SK-N-SH (cell line): ENCODE data around the gene TSFM. TPM values are rescaled to one million over a fixed set of nuclear protein-coding genes. Genes with fewer than 3 reads are reported as not detected.

Experiments
- CTCF ChIA-PET: fragments of 300-600, 350-600 bp; formaldehyde crosslinking; extraction: SDS; loops from one replicate; lab custom pipeline; 2021; lab: Yijun Ruan, JAX
- POLR2A ChIA-PET: fragments of 350-600 bp; sonication (Branson Sonifier 250); formaldehyde crosslinking; extraction: SDS; loops from one replicate; lab custom pipeline; 2020; ENCODE audit warnings: antibody characterized with exemption, inconsistent platforms; lab: Yijun Ruan, JAX
- DNase-seq: peaks from one replicate; pipeline ENCODE4 v3.0.0; 2012
- H2AFZ ChIP-seq: fragments of 200-600 bp; sonication (generic); 2 replicates; pipeline ENCODE4 v1.8.1; 2016; ENCODE audit warnings: antibody characterized with exemption, mild to moderate bottlenecking, low read depth
- H3F3A ChIP-seq: fragments of 200-600 bp; sonication (generic); replicated peaks from 2 replicates; pipeline ENCODE3; 2016; ENCODE audit warnings: antibody characterized with exemption, mild to moderate bottlenecking; ENCODE audit not compliant: insufficient read depth
- H3K27ac ChIP-seq, 2 experiments: fragments of 200-500 bp in 1 of 2; fragments of 200-600 bp in 1 of 2; sonication (Bioruptor generic) in 1 of 2; sonication (generic), shearing (Covaris generic) in 1 of 2; 2 replicates each; pipeline versions ENCODE4 v1.5.1 to v1.6.1; 2014 to 2016; ENCODE audit warnings: low read depth in 2 of 2, inconsistent platforms in 1 of 2, low read length in 1 of 2, mild to moderate bottlenecking in 1 of 2, mixed read lengths in 1 of 2
- H3K27me3 ChIP-seq: fragments of 200-600 bp; sonication (generic), shearing (Covaris generic); 2 replicates; pipeline ENCODE4 v1.6.1; 2016; ENCODE audit warnings: mixed run types; ENCODE audit not compliant: insufficient read depth
- H3K36me3 ChIP-seq, 2 experiments: fragments of 200-500 bp in 1 of 2; fragments of 200-600 bp in 1 of 2; sonication (Bioruptor generic) in 1 of 2; sonication (generic) in 1 of 2; replicated peaks in 1 of 2; 2 replicates each; pipeline versions ENCODE3 to v1.5.1; 2014 to 2016; ENCODE audit warnings: low read length in 1 of 2, mild to moderate bottlenecking in 1 of 2; ENCODE audit not compliant: insufficient read depth in 2 of 2, control insufficient read depth in 1 of 2
- H3K4me1 ChIP-seq, 2 experiments: fragments of 200-500 bp in 1 of 2; fragments of 200-600 bp in 1 of 2; sonication (Bioruptor generic) in 1 of 2; sonication (generic), shearing (Covaris generic) in 1 of 2; 2 replicates each; pipeline versions ENCODE4 v1.5.1 to v1.6.1; 2014 to 2016; ENCODE audit warnings: low read depth in 1 of 2, low read length in 1 of 2, mixed run types in 1 of 2; ENCODE audit not compliant: insufficient read depth in 2 of 2, control insufficient read depth in 1 of 2
- H3K4me2 ChIP-seq: fragments of 200-600 bp; sonication (generic), shearing (Covaris generic); 2 replicates; pipeline ENCODE4 v1.6.1; 2017; ENCODE audit warnings: mixed run types
- H3K4me3 ChIP-seq, 2 experiments: fragments of 200-500 bp in 1 of 2; fragments of 200-600 bp in 1 of 2; sonication (Bioruptor generic) in 1 of 2; sonication (generic), shearing (Covaris generic) in 1 of 2; 2 replicates each; pipeline versions ENCODE4 v1.5.1 to v1.8.1; 2014 to 2016; ENCODE audit warnings: low read depth in 2 of 2, inconsistent platforms in 1 of 2, low read length in 1 of 2, mild to moderate bottlenecking in 1 of 2, mixed read lengths in 1 of 2, moderate library complexity in 1 of 2
- H3K79me2 ChIP-seq: fragments of 200-600 bp; sonication (generic); 2 replicates; pipeline ENCODE4 v1.8.1; 2017; ENCODE audit warnings: mild to moderate bottlenecking; ENCODE audit not compliant: insufficient read depth
- H3K9ac ChIP-seq: fragments of 200-600 bp; sonication (generic); 2 replicates; pipeline ENCODE4 v1.6.1; 2017; ENCODE audit warnings: mixed run types
- H3K9me2 ChIP-seq: fragments of 200-600 bp; sonication (generic); 2 replicates; pipeline ENCODE4 v1.6.1; 2017; ENCODE audit warnings: mixed run types
- H3K9me3 ChIP-seq: fragments of 200-600 bp; sonication (generic); 2 replicates; pipeline ENCODE4 v1.6.1; 2017; ENCODE audit warnings: mixed run types, mild to moderate bottlenecking, moderate library complexity
- H4K20me1 ChIP-seq: fragments of 200-600 bp; sonication (generic); 2 replicates; pipeline ENCODE4 v1.6.1; 2017; ENCODE audit warnings: mild to moderate bottlenecking, mixed run types; ENCODE audit not compliant: insufficient read depth
- CHD2 ChIP-seq: fragments of 150-350 bp; IDR thresholded peaks from 2 replicates; pipeline ENCODE4 v1.6.1; 2018; ENCODE audit warnings: low read length; ENCODE audit not compliant: partially characterized antibody
- EZH2phosphoT487 ChIP-seq: fragments of 200-600 bp; sonication (generic); IDR thresholded peaks from 2 replicates; pipeline ENCODE4 v1.6.1; 2017; ENCODE audit warnings: low read depth, mixed run types, mild to moderate bottlenecking, antibody characterized with exemption, moderate library complexity, borderline replicate concordance
- FOXM1 ChIP-seq: IDR thresholded peaks from 2 replicates; pipeline ENCODE4 v1.4.0; 2012; ENCODE audit warnings: low read depth, mild to moderate bottlenecking
- GATA2 ChIP-seq: sonication (generic); formaldehyde crosslinking; IDR thresholded peaks from 2 replicates; pipeline ENCODE4 v1.5.0; 2020; ENCODE audit warnings: mild to moderate bottlenecking, missing genetic modification reagents
- MEF2A ChIP-seq: IDR thresholded peaks from 2 replicates; pipeline ENCODE4 v1.4.0; 2012; ENCODE audit warnings: low read depth, borderline replicate concordance
- NFIC ChIP-seq: IDR thresholded peaks from 2 replicates; pipeline ENCODE4 v1.4.0; 2012; ENCODE audit warnings: borderline replicate concordance
- RAD21 ChIP-seq: IDR thresholded peaks from 2 replicates; pipeline ENCODE4 v1.6.1; 2012; ENCODE audit warnings: mild to moderate bottlenecking, low read length
- RFX5 ChIP-seq: IDR thresholded peaks from 2 replicates; pipeline ENCODE4 v1.6.1; 2012; ENCODE audit warnings: mild to moderate bottlenecking, improper control_type of control experiment, low read length
- TCF12 ChIP-seq: IDR thresholded peaks from 2 replicates; pipeline ENCODE4 v1.4.0; 2012
- polyA plus RNA-seq, 3 experiments: library from polyadenylated mRNA; depleted of rRNA; stranded (reverse); fragments of >200 nt; gene quantifications; 2 replicates each; pipeline ENCODE4 v1.2.3, GENCODE V29; 2012
- TF ChIP-seq, protein P1 (sequence below): IDR thresholded peaks from 2 replicates; pipeline ENCODE4 v1.6.1; 2012; ENCODE audit warnings: mild to moderate bottlenecking, low read depth, low read length, moderate library complexity
- TF ChIP-seq, protein P2 (sequence below): IDR thresholded peaks from 2 replicates; pipeline ENCODE4 v1.4.0; 2012; ENCODE audit warnings: low read depth, borderline replicate concordance
- TF ChIP-seq, protein P3 (sequence below): fragments of 150-350 bp; IDR thresholded peaks from 2 replicates; pipeline ENCODE4 v1.6.1; 2017; ENCODE audit warnings: antibody characterized with exemption, low read length, low read depth, borderline replicate concordance
- TF ChIP-seq, protein P4 (sequence below): IDR thresholded peaks from 2 replicates; pipeline ENCODE4 v1.4.0; 2012; ENCODE audit warnings: low read depth

TSFM gene
- polyA plus RNA-seq, 1 of the 3 experiments (the other 2 are of a cell fraction) = 28.7 TPM

DNA sequence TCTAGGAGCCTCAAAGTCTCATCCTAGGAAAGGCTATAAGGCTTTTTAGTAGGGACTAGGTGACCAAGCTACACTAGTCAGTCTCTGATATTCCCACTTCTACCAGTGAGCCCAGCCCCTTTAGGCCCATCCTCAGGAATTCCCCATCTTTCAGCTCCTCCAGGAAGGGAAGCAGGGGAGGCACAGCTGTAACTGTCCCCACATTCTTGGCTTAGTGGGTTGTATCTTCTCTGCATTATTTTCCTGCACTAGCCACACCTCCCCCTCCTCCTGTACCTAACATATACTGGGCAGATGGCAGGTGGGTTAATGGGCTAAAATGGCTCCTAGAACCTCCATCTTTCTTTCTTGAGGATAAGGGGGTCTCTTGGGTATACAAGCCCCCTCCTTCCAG, 15.3 kb upstream of the TSFM start:
- POLR2A ChIA-PET = interaction anchor here (0.6 to 2.0 kb wide), 2 partner anchors 11 to 1060 kb away, joined by 3 to 9 read pairs; no protein-coding TSS in a partner anchor
- Histone ChIP-seq H3K9me2 (no peaks in the 10 kb centered on the region), H3K27me3 (no peaks in the 10 kb centered on the region; the same call in 1 of the 2 replicates), H3K4me3 (no peak overlapping the region), H2AFZ (no peak overlapping the region), H3K9ac (no peak overlapping the region), H3K4me1 (peaks cover 3 to 33% of the 10 kb centered on the region in 2 experiments; a peak in 1 of 4 replicates), H4K20me1 (no peaks in the 10 kb centered on the region), H3K79me2 (peaks cover 13% of the 10 kb centered on the region; the same call in 1 of the 2 replicates), H3K36me3 (peaks cover 5 to 19% of the 10 kb centered on the region in 2 experiments), H3K9me3 (no peaks in the 10 kb centered on the region), H3K27ac (no peak overlapping the region), H3K4me2 (no peak overlapping the region), H3F3A (peaks cover 6% of the 10 kb centered on the region)
- TF ChIP-seq RAD21 (no peak), NFIC (no peak), EZH2phosphoT487 (no peak), FOXM1 (no peak), GATA2 (CRISPR knock-in tag) (no peak), RFX5 (no peak), MEF2A (no peak), CHD2 (no peak), TCF12 (no peak)
- TF ChIP-seq, protein P1, sequence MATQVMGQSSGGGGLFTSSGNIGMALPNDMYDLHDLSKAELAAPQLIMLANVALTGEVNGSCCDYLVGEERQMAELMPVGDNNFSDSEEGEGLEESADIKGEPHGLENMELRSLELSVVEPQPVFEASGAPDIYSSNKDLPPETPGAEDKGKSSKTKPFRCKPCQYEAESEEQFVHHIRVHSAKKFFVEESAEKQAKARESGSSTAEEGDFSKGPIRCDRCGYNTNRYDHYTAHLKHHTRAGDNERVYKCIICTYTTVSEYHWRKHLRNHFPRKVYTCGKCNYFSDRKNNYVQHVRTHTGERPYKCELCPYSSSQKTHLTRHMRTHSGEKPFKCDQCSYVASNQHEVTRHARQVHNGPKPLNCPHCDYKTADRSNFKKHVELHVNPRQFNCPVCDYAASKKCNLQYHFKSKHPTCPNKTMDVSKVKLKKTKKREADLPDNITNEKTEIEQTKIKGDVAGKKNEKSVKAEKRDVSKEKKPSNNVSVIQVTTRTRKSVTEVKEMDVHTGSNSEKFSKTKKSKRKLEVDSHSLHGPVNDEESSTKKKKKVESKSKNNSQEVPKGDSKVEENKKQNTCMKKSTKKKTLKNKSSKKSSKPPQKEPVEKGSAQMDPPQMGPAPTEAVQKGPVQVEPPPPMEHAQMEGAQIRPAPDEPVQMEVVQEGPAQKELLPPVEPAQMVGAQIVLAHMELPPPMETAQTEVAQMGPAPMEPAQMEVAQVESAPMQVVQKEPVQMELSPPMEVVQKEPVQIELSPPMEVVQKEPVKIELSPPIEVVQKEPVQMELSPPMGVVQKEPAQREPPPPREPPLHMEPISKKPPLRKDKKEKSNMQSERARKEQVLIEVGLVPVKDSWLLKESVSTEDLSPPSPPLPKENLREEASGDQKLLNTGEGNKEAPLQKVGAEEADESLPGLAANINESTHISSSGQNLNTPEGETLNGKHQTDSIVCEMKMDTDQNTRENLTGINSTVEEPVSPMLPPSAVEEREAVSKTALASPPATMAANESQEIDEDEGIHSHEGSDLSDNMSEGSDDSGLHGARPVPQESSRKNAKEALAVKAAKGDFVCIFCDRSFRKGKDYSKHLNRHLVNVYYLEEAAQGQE = no peak
- TF ChIP-seq, protein P2, sequence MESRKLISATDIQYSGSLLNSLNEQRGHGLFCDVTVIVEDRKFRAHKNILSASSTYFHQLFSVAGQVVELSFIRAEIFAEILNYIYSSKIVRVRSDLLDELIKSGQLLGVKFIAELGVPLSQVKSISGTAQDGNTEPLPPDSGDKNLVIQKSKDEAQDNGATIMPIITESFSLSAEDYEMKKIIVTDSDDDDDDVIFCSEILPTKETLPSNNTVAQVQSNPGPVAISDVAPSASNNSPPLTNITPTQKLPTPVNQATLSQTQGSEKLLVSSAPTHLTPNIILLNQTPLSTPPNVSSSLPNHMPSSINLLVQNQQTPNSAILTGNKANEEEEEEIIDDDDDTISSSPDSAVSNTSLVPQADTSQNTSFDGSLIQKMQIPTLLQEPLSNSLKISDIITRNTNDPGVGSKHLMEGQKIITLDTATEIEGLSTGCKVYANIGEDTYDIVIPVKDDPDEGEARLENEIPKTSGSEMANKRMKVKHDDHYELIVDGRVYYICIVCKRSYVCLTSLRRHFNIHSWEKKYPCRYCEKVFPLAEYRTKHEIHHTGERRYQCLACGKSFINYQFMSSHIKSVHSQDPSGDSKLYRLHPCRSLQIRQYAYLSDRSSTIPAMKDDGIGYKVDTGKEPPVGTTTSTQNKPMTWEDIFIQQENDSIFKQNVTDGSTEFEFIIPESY = no peak
- TF ChIP-seq, protein P3, sequence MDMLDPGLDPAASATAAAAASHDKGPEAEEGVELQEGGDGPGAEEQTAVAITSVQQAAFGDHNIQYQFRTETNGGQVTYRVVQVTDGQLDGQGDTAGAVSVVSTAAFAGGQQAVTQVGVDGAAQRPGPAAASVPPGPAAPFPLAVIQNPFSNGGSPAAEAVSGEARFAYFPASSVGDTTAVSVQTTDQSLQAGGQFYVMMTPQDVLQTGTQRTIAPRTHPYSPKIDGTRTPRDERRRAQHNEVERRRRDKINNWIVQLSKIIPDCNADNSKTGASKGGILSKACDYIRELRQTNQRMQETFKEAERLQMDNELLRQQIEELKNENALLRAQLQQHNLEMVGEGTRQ = no peak
- TF ChIP-seq, protein P4, sequence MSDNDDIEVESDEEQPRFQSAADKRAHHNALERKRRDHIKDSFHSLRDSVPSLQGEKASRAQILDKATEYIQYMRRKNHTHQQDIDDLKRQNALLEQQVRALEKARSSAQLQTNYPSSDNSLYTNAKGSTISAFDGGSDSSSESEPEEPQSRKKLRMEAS = no peak
- CTCF ChIA-PET = interaction anchor here (0.9 to 3.1 kb wide), 8 partner anchors 8 to 139 kb away, joined by 3 to 27 read pairs (median 4); no protein-coding TSS in a partner anchor
- DNase-seq = no peak
